ENCODE results near the gene MRPS18C.
"Not testable (repeated sequence)": the region's sequence is repeated elsewhere in the genome, so short reads cannot be mapped to it uniquely, and the experiment has no call there.

Gene MRPS18C

DNA sequence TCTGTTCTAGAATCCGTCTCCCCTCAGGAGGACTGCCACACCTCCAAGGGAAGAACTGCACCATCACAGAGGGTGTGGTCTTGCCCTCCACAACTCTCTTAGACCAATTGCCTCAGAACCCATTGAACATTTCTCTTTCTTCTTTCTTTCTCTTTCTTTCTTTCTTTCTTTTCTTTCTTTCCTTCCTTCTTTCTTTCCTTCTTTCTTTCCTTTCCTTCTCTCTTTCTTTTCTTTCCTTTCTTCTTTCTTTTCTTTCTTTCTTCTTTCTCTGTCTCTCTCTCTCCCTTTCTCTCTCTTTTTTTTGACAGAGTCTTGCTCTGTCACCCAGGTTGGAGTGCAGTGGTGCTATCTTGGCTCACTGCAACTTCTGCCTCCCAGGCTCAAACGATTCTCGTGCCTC, 45.8 kb downstream of the MRPS18C start:
- not testable (repeated sequence) for DNase-seq

DNA sequence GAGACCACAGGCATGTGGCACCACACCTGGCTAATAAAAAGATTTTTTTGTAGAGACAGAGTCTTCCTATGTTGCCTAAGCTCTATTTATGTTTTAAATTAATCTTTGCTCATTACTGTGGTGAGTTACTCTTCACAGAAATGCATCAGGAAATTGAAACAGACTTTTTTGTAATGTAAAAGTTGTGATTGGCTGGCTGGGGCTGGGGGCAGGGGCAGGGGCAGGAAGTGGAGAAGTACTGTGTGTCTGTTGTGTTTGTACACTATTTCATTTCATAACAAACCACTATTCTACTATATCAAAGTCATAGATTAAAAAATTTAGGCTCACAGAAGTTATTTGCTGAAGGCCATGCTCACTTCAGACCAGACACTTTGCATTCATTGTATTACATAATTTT, 48.1 kb downstream of the MRPS18C start:
- no peak for DNase-seq

DNA sequence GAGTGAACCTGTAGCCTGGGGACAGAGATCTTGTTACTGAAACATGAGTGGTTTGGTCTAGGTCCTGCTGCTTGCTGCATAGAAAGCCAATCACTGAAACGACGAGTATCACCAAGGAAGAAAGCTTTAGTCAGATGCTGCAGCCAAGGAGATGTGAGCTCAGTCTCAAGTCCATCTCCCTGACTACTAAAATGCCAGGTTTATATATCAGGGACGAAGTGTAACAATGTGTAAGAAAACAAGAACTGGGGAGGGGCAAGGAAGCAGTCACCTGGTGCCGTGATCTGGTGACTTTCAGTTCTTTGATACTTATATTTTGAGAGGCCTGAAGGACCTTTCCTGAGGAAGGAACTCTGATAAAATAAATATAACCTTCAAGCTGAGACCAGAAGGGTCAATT, 48.6 kb downstream of the MRPS18C start:
- no peak for DNase-seq

DNA sequence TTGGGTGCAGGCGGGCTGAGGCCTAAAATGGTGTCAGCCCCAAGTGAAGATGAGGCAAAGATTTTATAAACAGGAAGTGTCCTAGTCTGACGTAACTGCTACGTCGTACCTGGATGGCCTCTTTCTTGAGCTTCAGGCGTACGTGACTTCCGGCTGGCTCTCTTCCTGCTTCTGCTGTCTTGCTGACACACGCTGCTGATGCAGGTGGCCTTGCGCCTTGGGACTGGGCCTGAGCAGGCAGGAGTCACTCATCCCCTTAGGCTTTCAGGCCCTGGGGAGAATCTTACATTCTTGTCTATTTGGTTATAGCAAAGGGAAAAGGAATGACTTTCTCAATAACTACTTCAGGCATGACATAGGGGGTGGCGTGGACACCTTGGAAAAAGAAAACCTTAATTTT, 49.1 kb downstream of the MRPS18C start:
- DNase-seq, result no peak

DNA sequence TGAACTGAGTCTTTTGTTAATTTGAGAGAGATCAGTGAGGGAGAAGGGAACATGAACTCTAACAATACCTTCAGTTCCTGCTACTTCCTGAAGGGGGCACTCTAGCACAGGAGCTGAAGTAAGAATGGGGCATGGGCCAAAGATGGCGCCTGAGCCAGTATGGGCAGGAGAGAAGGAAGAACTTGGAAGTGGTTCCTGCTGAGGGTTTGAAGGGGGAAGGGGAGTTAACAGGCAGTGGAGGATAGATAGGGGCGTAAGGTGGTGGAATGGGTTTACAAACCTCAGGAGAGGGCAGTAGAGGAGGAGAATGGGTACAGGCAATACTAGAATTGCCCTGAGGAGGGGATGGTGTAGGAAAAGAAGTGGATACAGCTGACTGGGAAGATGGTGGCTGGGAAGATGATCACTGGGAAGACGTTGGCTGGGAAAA, 53.3 kb downstream of the MRPS18C start:
- DNase-seq, result peak; percentile 4

DNA sequence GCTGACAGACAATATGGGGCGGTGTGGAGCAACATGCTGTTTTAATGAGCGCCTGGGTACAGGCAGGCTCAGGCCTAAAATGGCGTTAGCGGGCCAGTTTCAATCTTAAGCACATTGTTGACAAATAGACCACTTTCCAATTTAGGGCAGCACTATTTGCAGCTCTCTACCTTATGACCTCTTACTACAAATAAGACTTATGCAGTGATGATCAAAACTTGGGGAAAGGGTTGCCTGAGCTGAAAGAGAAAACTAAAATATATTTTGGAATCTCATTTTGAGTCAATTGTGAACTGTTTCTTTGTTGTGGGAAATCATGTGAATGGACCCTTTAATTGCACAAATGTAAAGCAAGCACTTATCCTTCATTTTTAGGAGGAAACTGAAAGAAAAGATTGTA, 54.6 kb downstream of the MRPS18C start:
- DNase-seq, result no peak
